ENCODE results near the gene ATP6AP1. TPM values are rescaled to one million over a fixed set of nuclear protein-coding genes. Genes with fewer than 3 reads are reported as not detected.

ATP6AP1 gene
- total and polyA plus RNA-seq, 2 of the 13 experiments (the other 11 are each of a cell fraction or from before 2014, with no cell fraction given): 56.7 to 110 TPM

- no peak for TF ChIP-seq ZBTB44 (CRISPR knock-in tag; IDR thresholded peaks at IDR 0.05)
- no peak for TF ChIP-seq IKZF1 (IDR thresholded peaks at IDR 0.05)
- no peak for TF ChIP-seq RXRA (CRISPR knock-in tag; IDR thresholded peaks at IDR 0.05)
- no peak for TF ChIP-seq RFX3 (CRISPR knock-in tag; IDR thresholded peaks at IDR 0.05)
- TF ChIP-seq ZNF382 (CRISPR knock-in tag; IDR thresholded peaks at IDR 0.05; ENCODE audit: borderline replicate concordance): no peak
- TF ChIP-seq DNMT3B (CRISPR knock-in tag; conservative IDR thresholded peaks at IDR 0.05): no peak
- no peak for TF ChIP-seq HOXA9 (CRISPR knock-in tag; IDR thresholded peaks at IDR 0.05; ENCODE audit: borderline replicate concordance)
- TF ChIP-seq ZNF318 (CRISPR knock-in tag; IDR thresholded peaks at IDR 0.05): no peak
- TF ChIP-seq ZNF17 (CRISPR knock-in tag; IDR thresholded peaks at IDR 0.05): no peak
- TF ChIP-seq MAFF (IDR thresholded peaks at IDR 0.05; ENCODE audit: low read depth, low read length): no peak
- TF ChIP-seq RARG (CRISPR knock-in tag; IDR thresholded peaks at IDR 0.05; ENCODE audit: low read depth): no peak
- TF ChIP-seq ZMYM3 (CRISPR knock-in tag; IDR thresholded peaks at IDR 0.05): no peak
- TF ChIP-seq HES4 (CRISPR knock-in tag; IDR thresholded peaks at IDR 0.05; ENCODE audit: borderline replicate concordance): 0 out of 2 replicates have a peak, but pooled peaks have one; percentile 25
- peak; percentile 61; the same call in 1 of the 2 replicates for TF ChIP-seq SRY (CRISPR knock-in tag; IDR thresholded peaks at IDR 0.05)
- no peak for TF ChIP-seq HDAC2 (CRISPR knock-in tag; IDR thresholded peaks at IDR 0.05)
- no peak for TF ChIP-seq ATF4 (CRISPR knock-in tag; IDR thresholded peaks at IDR 0.05)
- TF ChIP-seq SRSF4 (IDR thresholded peaks at IDR 0.05; ENCODE audit: low read depth, low read length, poor library complexity, severe bottlenecking): no peak
- TF ChIP-seq CEBPG (CRISPR knock-in tag; IDR thresholded peaks at IDR 0.05): no peak
- TF ChIP-seq ARNT (IDR thresholded peaks at IDR 0.05): no peak
- no peak for TF ChIP-seq ZNF784 (CRISPR knock-in tag; IDR thresholded peaks at IDR 0.05; ENCODE audit: borderline replicate concordance)
Measured at GRCh38 chrX:154378799-154379568, 49.5 kb upstream of the ATP6AP1 start, which contains the start of gene EMD (continued).
